GM21447 (cell line): ENCODE results near the gene IRF4.
A peak's percentile ranks its signal among the peaks of the same experiment; 100 is the strongest.
"Not testable (repeated sequence)": the region's sequence is repeated elsewhere in the genome, so short reads cannot be mapped to it uniquely, and the experiment has no call there.

Experiments
- ATAC-seq: cut with Tn5 transposase; IDR thresholded peaks from one replicate; pipeline ENCODE4 v1.9.1; 2021; ENCODE audit not compliant: unreplicated experiment

The IRF4 gene

DNA sequence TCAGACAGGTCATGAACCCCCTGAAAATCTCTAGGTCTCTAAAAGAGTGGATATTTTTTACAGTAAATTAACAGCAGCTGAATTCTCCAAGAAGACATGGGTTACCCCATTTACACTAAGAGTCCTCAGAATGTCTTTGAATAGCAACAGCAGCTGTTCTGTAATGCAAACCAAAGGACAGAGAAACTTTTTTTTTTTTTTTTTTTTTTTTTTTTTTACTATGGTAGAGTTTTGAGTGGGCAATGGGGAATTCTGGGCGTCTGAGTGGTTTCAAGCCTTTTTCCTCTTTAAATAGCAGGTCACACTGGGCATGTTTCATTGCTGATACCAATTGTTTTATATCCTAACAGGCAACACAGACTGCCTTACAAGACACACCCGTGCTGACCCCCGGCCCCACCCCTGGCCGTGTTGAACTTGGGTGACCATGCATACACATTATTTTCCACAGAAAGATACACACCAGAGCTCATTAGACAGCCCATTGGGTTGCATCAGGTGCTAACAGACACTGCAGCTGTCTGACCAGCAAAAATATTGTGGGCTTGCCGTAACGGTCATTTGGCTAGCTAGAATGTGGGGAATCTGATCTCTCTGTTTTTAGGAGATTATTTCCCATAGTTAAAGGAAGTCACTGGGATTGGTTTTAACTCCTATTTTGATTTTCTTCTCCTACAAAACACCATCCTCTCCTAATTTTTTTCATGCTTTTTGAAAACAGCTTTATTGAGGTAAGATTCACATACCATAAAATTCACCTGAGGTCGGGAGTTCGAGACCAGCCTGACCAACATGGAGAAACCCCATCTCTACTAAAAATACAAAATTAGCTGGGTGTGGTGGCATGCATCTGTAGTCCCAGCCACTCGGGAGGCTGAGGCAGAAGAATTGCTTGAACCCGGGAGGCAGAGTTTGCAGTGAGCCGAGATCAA lies 26.7 kb upstream of the IRF4 start:
- peak; percentile 47 for ATAC-seq

DNA sequence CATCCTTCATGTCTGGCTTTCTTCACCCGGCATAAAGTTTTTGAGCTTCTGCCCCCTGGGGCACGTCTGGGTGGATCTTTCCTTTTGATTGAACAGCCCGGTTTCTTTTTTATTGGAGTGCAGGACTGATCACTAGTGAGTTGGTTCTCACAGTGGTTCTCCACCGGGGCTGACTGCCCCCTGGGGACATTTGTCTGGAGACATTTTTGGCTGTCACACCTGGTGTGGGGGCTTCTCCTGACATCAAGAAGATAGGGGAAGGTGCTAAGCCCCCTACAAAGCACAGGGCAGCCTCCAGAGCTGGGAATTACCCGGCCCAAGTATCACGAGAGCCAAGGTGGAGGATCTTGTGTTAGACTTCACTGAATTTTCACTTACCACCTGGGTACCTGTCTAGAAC lies 25.7 kb upstream of the IRF4 start:
- no peak for ATAC-seq

DNA sequence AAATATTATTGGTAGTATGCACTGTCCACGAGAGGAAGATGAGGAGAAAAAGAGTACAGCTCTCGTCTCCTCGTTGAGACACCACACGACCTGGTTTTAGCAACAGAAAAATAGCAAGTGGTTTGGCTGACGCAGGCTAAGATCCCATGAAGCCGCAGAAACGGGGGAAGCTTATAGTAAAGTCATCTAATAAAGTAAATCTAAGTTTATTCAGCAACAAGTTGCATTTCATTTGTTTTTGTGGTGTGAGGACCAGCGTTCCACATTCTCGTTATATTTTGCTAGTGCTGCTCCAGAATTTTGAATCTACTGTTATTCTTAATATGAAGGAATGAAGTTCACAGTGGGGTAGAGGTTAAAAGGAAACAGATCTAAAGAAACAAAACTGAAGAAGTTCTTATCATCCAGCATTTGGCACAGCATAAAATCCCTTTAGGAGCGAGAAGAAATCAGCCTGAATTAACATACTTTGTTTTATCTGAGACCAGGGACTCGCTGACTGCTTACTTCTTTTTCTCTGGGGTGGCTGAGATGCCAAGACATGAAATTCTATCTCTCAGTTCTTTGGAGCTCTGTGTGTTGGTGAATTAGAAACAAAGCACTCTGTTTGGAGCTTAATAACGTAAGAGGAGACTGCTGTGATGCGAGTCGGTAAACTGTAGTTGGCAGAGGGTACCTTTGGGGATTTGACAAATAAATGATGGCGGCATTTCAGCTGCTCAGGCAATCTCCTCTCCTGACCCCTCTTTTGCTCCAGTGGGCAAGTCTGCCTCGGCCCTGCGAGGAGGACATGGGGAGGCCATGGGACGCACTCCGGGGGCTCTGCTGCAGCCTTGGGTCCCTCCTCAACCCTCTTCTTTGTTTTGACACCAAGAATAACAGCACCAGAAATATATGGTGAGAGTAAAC lies 24.9 kb upstream of the IRF4 start:
- ATAC-seq: no peak

DNA sequence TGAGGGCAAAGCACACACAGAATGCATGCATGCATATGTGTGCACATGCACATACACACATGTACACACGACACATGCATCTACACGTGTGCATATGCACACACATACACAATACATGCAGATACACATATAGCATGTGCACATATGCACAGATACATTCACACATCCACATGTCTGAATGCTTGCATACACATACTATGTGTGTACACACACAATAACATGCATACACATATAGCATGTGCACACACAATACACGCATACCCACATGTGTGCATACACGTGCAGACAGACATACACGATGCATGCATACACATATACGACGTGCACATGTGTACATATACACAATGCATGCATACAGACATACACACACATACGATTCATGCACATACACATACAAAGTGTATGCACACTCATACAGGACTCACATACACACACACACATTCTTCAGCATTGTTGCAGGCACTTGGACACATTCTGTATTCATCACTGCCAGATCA lies 24.2 kb upstream of the IRF4 start:
- ATAC-seq: no peak

DNA sequence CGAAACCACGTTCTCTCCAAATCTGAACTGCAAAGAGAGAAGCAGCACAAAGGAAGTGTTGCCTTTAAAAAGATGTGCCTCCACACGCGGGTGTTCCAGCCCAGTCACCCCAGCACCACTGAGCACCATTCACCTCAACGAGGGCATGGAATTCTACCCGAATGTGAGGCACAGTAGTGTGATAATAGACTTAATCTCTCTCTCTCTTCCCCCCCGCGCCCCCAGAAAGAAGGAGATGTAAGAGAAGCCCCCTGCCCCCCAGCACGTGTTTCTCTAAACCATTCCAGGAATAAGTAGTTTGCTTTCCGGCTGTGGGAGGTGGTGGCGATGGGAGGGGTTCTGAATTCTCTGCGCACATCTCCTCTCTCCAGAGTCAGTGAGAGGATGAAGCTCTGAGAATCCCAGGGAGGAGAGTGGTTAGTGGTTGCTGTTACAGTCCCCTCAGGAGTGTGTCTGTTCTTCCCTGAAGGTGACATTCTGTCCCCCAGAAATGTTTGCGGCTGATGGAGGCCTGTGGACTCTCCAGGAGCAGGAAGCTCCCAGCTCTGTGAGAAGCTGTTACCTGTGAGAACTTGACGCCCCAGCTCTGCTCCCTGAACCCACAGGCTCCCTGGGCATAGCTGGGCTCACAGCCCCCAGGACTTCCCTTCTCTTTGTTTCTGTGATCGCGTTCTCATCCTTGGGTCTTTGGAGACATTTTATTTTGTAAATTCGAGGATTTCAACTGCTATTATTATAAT lies 23.5 kb upstream of the IRF4 start:
- ATAC-seq: no peak

DNA sequence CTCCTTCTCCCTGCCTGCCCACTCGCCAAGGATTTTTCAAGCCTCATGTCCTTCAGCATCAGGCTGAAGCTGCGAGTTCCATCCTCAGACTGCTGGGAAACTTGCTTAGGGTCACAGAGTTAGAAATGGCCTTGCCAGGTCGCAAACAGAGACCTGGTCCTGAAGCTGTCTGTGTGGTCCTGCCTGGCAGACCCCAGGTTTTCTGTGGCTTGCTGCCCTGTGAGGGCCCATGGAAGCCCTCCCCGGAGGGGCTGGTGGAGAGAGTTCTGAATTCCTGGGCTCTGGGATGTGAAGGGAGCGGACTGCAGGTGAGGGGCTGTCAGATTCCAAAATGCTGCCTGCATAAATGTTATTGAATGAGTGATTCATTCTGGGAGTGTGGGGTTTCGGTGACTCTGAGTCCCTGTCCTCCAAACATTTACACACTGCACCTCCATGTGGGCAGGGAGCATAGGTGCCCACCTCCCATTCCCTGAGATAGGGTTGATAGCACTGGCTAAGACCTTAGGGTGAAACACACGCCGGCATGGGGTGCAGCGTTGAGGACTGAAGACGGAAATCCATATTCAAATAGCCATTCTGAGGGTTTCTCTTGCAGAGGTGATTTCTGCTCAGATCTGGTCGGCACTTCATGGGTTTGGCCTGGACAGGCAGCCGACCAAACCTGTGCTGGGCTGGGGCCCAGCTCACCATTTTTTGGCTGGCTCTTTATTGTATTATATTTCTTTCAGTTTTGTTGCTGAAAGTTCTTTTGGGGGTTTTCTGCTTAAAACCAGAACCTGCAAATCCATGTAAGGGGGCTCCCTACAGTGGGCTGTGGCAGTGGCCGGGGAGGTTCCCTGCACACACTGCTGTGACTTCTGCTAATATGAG lies 21.8 kb upstream of the IRF4 start:
- no peak for ATAC-seq

DNA sequence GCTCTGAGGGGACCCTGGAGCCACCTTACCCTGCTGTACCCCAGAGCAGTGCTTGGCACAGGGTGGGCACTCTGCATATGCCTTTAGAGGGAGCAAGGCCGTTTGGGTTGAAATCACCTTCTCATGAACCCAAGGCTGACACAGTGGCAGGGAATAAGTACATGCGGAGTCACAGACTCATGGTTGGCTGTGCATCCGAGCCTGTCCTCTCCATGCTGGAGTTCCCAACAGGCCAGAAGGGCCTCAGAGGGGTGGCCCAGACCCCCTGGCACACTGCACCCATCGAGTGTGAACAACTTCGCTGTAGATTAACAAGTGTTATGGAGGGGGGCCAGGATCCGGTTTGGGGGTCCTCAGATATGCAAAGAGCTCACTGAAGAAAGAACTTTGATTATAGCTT lies 21.0 kb upstream of the IRF4 start:
- no peak for ATAC-seq

DNA sequence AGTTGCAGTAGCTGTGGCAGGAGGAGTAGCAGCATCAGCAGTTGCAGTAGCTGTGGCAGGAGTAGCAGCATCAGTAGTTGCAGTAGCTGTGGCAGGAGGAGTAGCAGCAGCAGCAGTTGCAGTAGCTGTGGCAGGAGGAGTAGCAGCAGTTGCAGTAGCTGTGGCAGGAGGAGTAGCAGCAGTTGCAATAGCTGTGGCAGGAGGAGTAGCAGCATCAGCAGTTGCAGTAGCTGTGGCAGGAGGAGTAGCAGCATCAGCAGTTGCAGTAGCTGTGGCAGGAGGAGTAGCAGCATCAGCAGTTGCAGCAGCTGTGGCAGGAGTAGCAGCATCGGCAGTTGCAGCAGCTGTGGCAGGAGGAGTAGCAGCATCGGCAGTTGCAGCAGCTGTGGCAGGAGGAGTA lies 19.7 kb upstream of the IRF4 start:
- ATAC-seq: not testable (repeated sequence)

DNA sequence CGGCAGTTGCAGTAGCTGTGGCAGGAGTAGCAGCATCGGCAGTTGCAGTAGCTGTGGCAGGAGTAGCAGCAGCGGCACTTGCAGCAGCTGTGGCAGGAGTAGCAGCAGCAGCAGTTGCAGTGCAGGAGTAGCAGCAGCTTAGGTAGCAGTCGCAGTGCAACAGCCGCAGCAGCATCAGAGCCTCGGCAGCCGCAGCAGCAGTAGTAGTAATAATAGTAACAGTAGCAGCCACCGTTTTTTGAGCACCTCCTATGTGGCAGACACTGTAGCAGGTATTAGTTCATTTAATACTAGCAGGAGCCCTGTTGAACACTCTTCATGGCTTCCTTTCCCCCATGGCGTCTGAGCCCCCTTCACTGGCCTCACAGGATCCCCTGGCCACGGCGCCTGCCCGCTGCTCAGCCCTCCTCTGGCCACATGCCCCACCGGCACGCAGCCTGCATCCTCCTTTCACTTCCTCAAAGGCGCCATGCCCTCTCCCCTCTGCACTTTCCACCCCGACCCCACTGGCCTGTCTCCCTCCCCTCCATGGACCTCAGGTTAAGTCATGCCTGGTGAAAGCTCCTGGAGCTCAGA lies 19.1 kb upstream of the IRF4 start:
- ATAC-seq: peak; percentile 56

DNA sequence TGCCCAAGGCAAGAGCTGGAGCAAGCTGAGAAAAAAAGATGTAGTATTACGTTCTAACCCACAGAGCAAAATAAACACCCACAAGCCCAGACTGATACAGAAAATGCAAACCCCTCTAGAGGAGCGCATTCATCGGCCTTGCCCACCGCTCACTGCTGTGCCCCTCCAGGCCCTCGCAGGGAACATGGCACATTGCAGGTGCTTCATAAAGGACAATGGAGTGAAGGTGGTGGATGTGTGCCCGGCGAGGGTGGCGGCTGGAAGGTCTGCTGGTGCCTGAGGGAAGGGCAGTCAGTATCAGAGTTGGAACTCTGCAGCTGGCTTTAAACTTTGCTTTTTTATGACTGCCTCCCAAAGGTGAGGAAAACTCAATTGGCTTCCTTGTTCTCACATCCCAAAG lies 18.5 kb upstream of the IRF4 start:
- ATAC-seq: no peak

DNA sequence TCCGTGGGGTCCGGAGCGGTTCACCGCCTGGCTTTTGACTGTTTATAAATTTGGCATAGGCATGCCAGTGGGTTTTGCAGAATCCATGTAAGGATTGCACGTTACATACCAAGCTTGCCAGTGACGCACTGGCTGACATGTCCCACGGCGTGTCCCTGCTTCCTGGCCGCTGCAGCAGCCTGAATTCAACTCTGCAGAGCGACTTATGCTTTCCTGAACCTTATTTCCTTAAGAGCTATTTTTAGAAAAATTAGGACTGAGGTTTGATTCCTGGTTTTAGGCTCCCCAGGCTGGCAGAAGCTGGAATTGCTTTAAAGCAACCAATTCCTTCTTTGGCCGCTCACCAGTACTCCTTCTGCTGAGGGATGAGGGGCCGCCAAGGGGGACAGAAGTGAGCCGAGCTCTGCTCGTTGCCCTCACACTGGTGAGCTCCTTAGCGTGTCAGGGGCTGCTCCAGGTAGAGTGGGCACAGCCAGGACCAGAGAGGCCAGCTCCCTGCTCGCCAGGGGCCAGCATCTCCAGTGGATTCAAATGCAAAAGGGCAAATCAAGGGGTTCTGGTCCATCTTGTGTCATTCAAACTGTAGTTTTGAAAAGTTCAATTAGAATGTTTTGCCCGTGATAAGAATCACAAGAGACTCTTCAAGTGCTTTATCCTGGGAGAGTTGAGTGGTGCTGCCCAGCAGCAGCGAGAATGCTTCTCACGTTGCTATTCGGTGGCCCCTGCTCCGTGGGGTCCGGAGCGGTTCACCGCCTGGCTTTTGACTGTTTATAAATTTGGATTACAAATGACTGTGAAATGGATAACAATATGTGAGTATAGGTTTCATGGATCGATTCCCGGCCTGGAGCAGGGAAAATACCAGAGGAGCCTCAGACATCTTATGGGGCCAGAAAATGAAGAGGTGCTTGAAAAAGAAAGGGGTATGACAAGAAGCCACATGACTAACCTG lies 17.5 kb upstream of the IRF4 start:
- no peak for ATAC-seq

DNA sequence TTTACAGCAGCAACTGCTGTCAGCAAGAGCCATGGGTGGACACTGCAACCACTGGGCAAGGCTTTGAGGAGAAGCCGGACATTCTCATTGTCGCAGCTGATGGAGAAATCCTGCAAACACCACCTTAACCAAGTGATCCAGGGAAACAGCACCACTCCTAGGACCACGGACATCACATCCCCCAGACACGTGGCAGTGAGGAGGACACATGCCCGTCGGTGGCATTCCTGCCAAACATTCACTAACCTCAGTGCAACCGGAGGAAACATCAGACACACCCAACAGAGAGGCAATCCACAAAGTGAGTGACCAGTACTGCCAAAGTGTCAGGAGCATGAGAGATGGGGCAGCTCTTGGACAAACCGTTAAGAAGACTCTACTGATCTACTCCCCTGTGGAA lies 16.6 kb upstream of the IRF4 start:
- no peak for ATAC-seq

DNA sequence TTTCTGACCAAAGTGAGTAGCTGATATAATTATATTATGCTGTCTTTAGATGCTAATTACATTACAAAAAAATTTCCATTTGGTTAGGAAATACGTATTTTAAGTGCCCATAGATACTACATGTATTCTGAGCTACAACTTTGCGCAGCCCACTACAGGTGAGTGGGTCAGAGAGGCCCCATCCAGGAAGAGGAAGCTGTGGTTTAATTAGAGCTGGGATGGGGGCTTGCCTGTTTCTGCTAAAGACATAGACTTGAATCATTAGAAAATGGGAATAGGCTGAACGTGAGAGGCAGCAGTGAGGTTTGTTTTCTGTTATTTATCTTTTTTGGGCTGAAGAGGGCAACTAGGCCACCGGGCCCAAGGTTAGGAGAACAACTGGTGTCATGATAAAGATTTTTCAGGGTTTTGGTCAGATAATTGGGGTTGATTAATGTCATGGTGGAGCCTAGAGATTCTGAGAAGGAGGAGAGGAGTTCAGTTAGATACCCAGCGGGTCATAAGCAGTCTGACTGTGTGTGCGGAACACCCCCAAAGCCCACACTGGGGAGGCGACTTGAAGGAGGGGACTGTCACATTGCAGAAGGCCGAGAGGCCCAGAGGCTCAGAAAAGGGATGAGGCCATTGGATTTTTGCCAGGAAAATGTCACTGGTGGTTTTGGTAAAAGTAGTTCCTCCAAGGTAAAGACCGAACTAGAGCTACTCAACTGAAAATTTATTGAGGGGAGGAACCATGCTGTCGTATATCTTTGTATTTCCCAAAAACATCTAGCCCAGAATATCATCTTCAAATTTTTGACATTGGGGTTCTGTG lies 14.5 kb upstream of the IRF4 start:
- ATAC-seq: no peak

DNA sequence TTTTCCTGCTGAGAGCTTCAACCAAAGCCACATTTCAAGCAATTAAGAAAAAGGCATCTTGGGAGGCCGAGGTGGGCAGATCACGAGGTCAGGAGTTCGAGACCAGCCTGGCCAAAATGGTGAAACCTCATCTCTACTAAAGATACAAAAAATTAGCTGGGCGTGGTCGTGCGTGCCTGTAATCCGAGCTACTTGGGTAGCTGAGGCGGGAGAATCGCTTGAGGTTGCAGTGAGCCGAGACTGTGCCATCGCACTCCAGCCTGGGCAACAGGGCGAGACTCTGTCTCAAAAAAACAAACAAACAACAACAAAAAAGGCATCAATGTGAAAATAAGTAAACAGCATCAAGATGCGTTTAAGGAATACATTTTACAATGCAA lies 13.9 kb upstream of the IRF4 start:
- not testable (repeated sequence) for ATAC-seq

DNA sequence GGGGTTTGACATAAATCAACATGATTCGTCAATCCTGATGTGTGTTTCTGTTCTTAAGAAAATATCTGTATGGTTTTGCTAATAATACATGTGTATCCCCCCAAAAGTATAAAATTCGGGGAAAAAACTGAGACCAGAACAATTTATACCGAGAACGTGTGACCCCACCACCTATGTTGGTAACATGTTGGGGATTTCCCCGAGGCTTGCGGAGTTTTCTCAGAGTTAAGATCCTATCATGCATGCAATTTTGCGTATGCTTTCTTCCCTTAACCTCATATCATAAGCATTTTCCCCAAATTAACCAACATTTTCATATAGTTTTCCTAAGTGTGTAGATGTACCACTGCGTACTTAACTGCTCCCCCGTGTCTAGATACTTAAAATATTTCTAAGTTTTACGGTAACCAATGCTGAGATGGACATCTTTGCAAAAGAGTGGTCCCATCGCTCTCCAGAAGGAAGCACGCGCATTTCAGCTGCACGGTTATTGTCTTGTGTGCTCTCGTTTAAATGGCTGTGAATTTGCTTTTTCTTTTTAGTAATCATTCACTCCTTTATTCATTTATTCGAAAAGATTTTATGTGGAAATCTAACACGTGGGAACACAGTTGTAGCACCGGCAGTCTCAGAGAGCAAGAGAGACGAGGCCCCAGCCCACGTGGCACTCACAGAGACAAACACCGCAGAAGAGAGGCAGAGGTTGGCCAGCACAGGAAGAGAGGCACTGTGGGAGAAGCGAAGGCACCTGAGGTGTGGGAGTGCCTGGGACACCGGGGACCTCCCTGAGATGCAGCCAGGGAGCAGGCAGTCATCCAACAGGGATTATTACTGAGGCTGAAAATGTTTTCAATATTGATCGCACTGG lies 13.2 kb upstream of the IRF4 start:
- no peak for ATAC-seq

DNA sequence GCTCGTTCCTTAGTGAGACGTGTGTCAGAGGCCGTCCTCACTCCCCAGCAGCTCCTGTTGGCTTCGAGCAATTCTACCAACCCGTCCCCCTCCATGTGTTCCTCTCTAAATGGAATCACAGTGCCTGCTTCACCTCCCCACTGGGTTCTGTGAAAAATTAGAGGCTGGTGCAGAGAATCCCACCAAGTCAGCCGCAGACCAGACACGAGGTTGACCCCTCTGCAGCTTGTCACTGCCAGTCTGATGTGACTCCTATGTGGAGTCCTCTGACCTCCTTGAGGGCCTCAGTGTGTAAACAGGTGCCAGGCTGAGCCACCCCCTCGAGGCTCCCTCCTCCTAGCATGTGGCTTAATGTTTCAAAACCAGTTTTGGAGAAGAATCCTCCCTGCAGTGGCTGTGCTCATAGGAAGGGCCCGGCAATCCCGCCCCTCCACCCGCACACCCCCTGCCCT lies 12.6 kb upstream of the IRF4 start:
- ATAC-seq: no peak
